ENCODE results near the gene PCGF2.

- TF ChIP-seq CTCF (IDR thresholded peaks at IDR 0.05) (no peak), EZH2 (IDR thresholded peaks at IDR 0.05) (no peak)
Observed at GRCh38 chr17:38725066-38725465, 23.1 kb downstream of the PCGF2 start.
